ENCODE data around the gene MERTK.
"Not testable (repeated sequence)": the region's sequence is repeated elsewhere in the genome, so short reads cannot be mapped to it uniquely, and the experiment has no call there.

MERTK gene

GRCh38 chr2:111945444-111946293, 47.3 kb downstream of the MERTK start:
- FAIRE-seq (no peak), DNase-seq (ENCODE audit: low spot score) (no peak)

GRCh38 chr2:111946294-111947114, 48.1 kb downstream of the MERTK start:
- DNase-seq (ENCODE audit: low spot score) = peak; percentile 64
- FAIRE-seq = no peak

GRCh38 chr2:111947219-111947618, 48.8 kb downstream of the MERTK start:
- DNase-seq (ENCODE audit: low spot score) = no peak
- FAIRE-seq = no peak

GRCh38 chr2:111948832-111949231, 50.4 kb downstream of the MERTK start:
- FAIRE-seq (no peak), DNase-seq (ENCODE audit: low spot score) (no peak)

- no peak for DNase-seq (ENCODE audit: low spot score)
- FAIRE-seq = no peak
These were observed 51.8 kb downstream of the MERTK start for GRCh38 chr2:111950236-111950635.

- no peak for FAIRE-seq
- no peak for DNase-seq (ENCODE audit: low spot score)
These were observed 53.1 kb downstream of the MERTK start for GRCh38 chr2:111951486-111951885.

GRCh38 chr2:111952871-111953452, 54.6 kb downstream of the MERTK start:
- DNase-seq (ENCODE audit: low spot score) (no peak), FAIRE-seq (no peak)

GRCh38 chr2:111954602-111955332, 56.4 kb downstream of the MERTK start:
- DNase-seq (ENCODE audit: low spot score) (no peak), FAIRE-seq (no peak)

GRCh38 chr2:111957872-111958354, 59.5 kb downstream of the MERTK start:
- no peak for FAIRE-seq
- no peak for DNase-seq (ENCODE audit: low spot score)

- FAIRE-seq (no peak), DNase-seq (ENCODE audit: low spot score) (no peak)
These were observed 60.5 kb downstream of the MERTK start for GRCh38 chr2:111958901-111959300.

GRCh38 chr2:111961663-111962062, 63.3 kb downstream of the MERTK start:
- no peak for DNase-seq (ENCODE audit: low spot score)
- FAIRE-seq = no peak

GRCh38 chr2:111963086-111963485, 64.7 kb downstream of the MERTK start:
- DNase-seq (ENCODE audit: low spot score); FAIRE-seq: not testable (repeated sequence)

GRCh38 chr2:111963508-111963907, 65.1 kb downstream of the MERTK start:
- not testable (repeated sequence) for FAIRE-seq; DNase-seq (ENCODE audit: low spot score)

- DNase-seq (ENCODE audit: low spot score) = no peak
These were observed 66.7 kb downstream of the MERTK start for GRCh38 chr2:111965062-111965461.

GRCh38 chr2:111966241-111966640, 67.8 kb downstream of the MERTK start:
- no peak for FAIRE-seq
- no peak for DNase-seq (ENCODE audit: low spot score)

More at GRCh38 chr2:111965062-111965461, 66.7 kb downstream of the MERTK start:
- no peak for FAIRE-seq

GRCh38 chr2:111967018-111967417, 68.6 kb downstream of the MERTK start:
- FAIRE-seq (no peak), DNase-seq (ENCODE audit: low spot score) (no peak)

GRCh38 chr2:111970453-111970852, 72.0 kb downstream of the MERTK start:
- DNase-seq (ENCODE audit: low spot score) (no peak), FAIRE-seq (no peak)

GRCh38 chr2:111972955-111973565, 74.7 kb downstream of the MERTK start:
- no peak for FAIRE-seq
- peak; percentile 51 for DNase-seq (ENCODE audit: low spot score)

GRCh38 chr2:111973701-111974100, 75.3 kb downstream of the MERTK start:
- FAIRE-seq (no peak), DNase-seq (ENCODE audit: low spot score) (no peak)

- DNase-seq (ENCODE audit: low spot score) = peak; percentile 93
- FAIRE-seq = peak; percentile 96
These were observed 76.7 kb downstream of the MERTK start for GRCh38 chr2:111975053-111975552.
